Hepatocyte (in vitro differentiated cells): ENCODE data around the gene SERPINA10.

ENCODE experiments used
- CTCF ChIP-seq: fragments of 200-600 bp; sonication (generic); IDR thresholded peaks from 2 replicates; pipeline ENCODE4 v1.5.1; 2016; ENCODE audit warnings: antibody characterized with exemption, mild to moderate bottlenecking; ENCODE audit not compliant: poor library complexity
- EZH2phosphoT487 ChIP-seq: fragments of 200-600 bp; sonication (generic); IDR thresholded peaks from one replicate; pipeline ENCODE4 v1.6.1; 2018; ENCODE audit warnings: antibody characterized with exemption, mild to moderate bottlenecking, low read depth, moderate library complexity; ENCODE audit not compliant: unreplicated experiment, severe bottlenecking

GRCh38 chr14:94322648-94323570, 29.8 kb upstream of the SERPINA10 start, which contains the start of gene SERPINA6:
- TF ChIP-seq CTCF: no peak
- TF ChIP-seq EZH2phosphoT487: no peak
